Mesenchymal stem cell (in vitro differentiated cells and primary cell): Measurements from ENCODE around the gene TMEM108.

Source experiments
- DNase-seq: peaks from one replicate; pipeline ENCODE4 v3.0.0-alpha.2; 2013
- H2AFZ ChIP-seq: one replicate; pipeline ENCODE4 v1.6.1; 2013; ENCODE audit warnings: low read depth, mild to moderate bottlenecking, control low read depth, inconsistent platforms, low read length, moderate library complexity
- H2AK5ac ChIP-seq: 2 replicates; pipeline ENCODE4 v1.6.1; 2013; ENCODE audit warnings: low read length, moderate library complexity, mild to moderate bottlenecking, inconsistent platforms; ENCODE audit not compliant: severe bottlenecking
- H2BK120ac ChIP-seq: one replicate; pipeline ENCODE4 v1.6.1; 2013; ENCODE audit warnings: low read depth, mild to moderate bottlenecking, inconsistent platforms, low read length, moderate library complexity
- H2BK12ac ChIP-seq, 2 experiments: one replicate each; pipeline ENCODE4 v1.6.1; 2013; ENCODE audit warnings: inconsistent platforms in 2 of 2, low read length in 2 of 2, mild to moderate bottlenecking in 2 of 2, moderate library complexity in 2 of 2, control low read depth in 1 of 2
- H2BK15ac ChIP-seq: one replicate; pipeline ENCODE4 v1.6.1; 2013; ENCODE audit warnings: mild to moderate bottlenecking, low read depth, inconsistent platforms; ENCODE audit not compliant: poor library complexity, severe bottlenecking
- H2BK5ac ChIP-seq: 2 replicates; pipeline ENCODE4 v1.6.1; 2013; ENCODE audit warnings: low read depth, mild to moderate bottlenecking, low read length, control low read depth, inconsistent platforms; ENCODE audit not compliant: poor library complexity, severe bottlenecking
- H3K14ac ChIP-seq, 2 experiments: one replicate each; pipeline ENCODE4 v1.6.1; 2013; ENCODE audit warnings: inconsistent platforms in 2 of 2, low read length in 2 of 2, control low read depth in 1 of 2, mild to moderate bottlenecking in 1 of 2, moderate library complexity in 1 of 2
- H3K18ac ChIP-seq, 2 experiments: one replicate each; pipeline ENCODE4 v1.6.1; 2013; ENCODE audit warnings: inconsistent platforms in 2 of 2, low read length in 2 of 2, control low read depth in 1 of 2, low read depth in 1 of 2, mild to moderate bottlenecking in 1 of 2
- H3K23ac ChIP-seq, 2 experiments: one replicate each; pipeline ENCODE4 v1.6.1; 2013; ENCODE audit warnings: inconsistent platforms in 2 of 2, low read length in 2 of 2, mild to moderate bottlenecking in 2 of 2, moderate library complexity in 2 of 2, control low read depth in 1 of 2
- H3K27ac ChIP-seq: 2 replicates; pipeline ENCODE4 v1.5.1; 2013; ENCODE audit warnings: mild to moderate bottlenecking, moderate library complexity, low read length, control low read depth, inconsistent platforms; ENCODE audit not compliant: poor library complexity, severe bottlenecking
- H3K27me3 ChIP-seq, 2 experiments: 2 replicates each; pipeline versions ENCODE4 v1.6.1 to v1.7.0; 2013; ENCODE audit warnings: low read length in 2 of 2, mild to moderate bottlenecking in 2 of 2, moderate library complexity in 2 of 2, control low read depth in 1 of 2, inconsistent platforms in 1 of 2; ENCODE audit not compliant: control insufficient read depth in 1 of 2, insufficient read depth in 1 of 2
- H3K36me3 ChIP-seq, 2 experiments: 2 replicates each; pipeline versions ENCODE4 v1.6.1 to v1.7.0; 2013; ENCODE audit warnings: low read length in 2 of 2, control low read depth in 1 of 2, inconsistent platforms in 1 of 2, low read depth in 1 of 2, mild to moderate bottlenecking in 1 of 2; ENCODE audit not compliant: insufficient read depth in 2 of 2, control insufficient read depth in 1 of 2
- H3K4ac ChIP-seq, 2 experiments: one replicate each; pipeline ENCODE4 v1.6.1; 2013; ENCODE audit warnings: inconsistent platforms in 2 of 2, low read length in 2 of 2, mild to moderate bottlenecking in 2 of 2, moderate library complexity in 2 of 2, control low read depth in 1 of 2, low read depth in 1 of 2
- H3K4me1 ChIP-seq: 2 replicates; pipeline ENCODE4 v1.6.1; 2013; ENCODE audit warnings: low read depth, low read length, control low read depth; ENCODE audit not compliant: control insufficient read depth, insufficient read depth
- H3K4me2 ChIP-seq: 2 replicates; pipeline ENCODE4 v1.6.1; 2013; ENCODE audit warnings: low read length, mild to moderate bottlenecking, inconsistent platforms; ENCODE audit not compliant: poor library complexity, severe bottlenecking
- H3K4me3 ChIP-seq, 2 experiments: 2 replicates each; pipeline versions ENCODE4 v1.5.1 to v1.7.0; 2013; ENCODE audit warnings: low read length in 2 of 2, mild to moderate bottlenecking in 2 of 2, control low read depth in 1 of 2, low read depth in 1 of 2; ENCODE audit not compliant: insufficient read depth in 1 of 2
- H3K79me1 ChIP-seq: replicated peaks from 2 replicates; pipeline ENCODE4 v1.6.1; 2013; ENCODE audit warnings: mild to moderate bottlenecking, control low read depth, low read length, inconsistent platforms; ENCODE audit not compliant: poor library complexity, severe bottlenecking
- H3K9ac ChIP-seq: 2 replicates; pipeline ENCODE4 v1.7.0; 2013; ENCODE audit warnings: mild to moderate bottlenecking, low read length, moderate library complexity
- H3K9me3 ChIP-seq: 2 replicates; pipeline ENCODE4 v1.7.0; 2013; ENCODE audit warnings: mild to moderate bottlenecking, low read length; ENCODE audit not compliant: control insufficient read depth
- H4K8ac ChIP-seq: one replicate; pipeline ENCODE4 v1.6.1; 2013; ENCODE audit warnings: inconsistent platforms, mild to moderate bottlenecking, low read length, moderate library complexity
- H4K91ac ChIP-seq: one replicate; pipeline ENCODE4 v1.6.1; 2013; ENCODE audit warnings: mild to moderate bottlenecking, low read length, inconsistent platforms
- WGBS: methylation state at CpG from one replicate; pipeline ENCODE4 v1.1.7; 2013; ENCODE audit warnings: mixed read lengths; 5-methylcytosine and 5-hydroxymethylcytosine counted together

Gene TMEM108

GRCh38 chr3:133368371-133369067 lies 330.3 kb downstream of the TMEM108 start:
- H2BK5ac ChIP-seq: no peak overlapping the region
- H3K9ac ChIP-seq: no peak overlapping the region
- H3K9me3 ChIP-seq: no peaks in the 10 kb centered on the region
- H2AFZ ChIP-seq: no peak overlapping the region
- H3K4me3 ChIP-seq: no peak overlapping the region
- peaks cover 8 to 39% of the 10 kb centered on the region in 2 experiments for H3K27me3 ChIP-seq
- DNase-seq: no peak
- H3K79me1 ChIP-seq: no peaks in the 10 kb centered on the region
- H2BK12ac ChIP-seq: no peak overlapping the region
- H3K18ac ChIP-seq: no peak overlapping the region
- no peak overlapping the region for H3K4ac ChIP-seq
- H3K36me3 ChIP-seq: no peaks in the 10 kb centered on the region
- H3K14ac ChIP-seq: no peak overlapping the region
- H3K27ac ChIP-seq: no peak overlapping the region
- H3K4me1 ChIP-seq: no peaks in the 10 kb centered on the region
- WGBS: 83% methylated on average over 3 of the region's 4 CpGs
- no peak overlapping the region for H2BK120ac ChIP-seq
- no peak overlapping the region for H4K91ac ChIP-seq
- no peak overlapping the region for H2BK15ac ChIP-seq
- no peak overlapping the region for H3K4me2 ChIP-seq
- H4K8ac ChIP-seq: no peak overlapping the region
- H2AK5ac ChIP-seq: no peak overlapping the region
- no peak overlapping the region for H3K23ac ChIP-seq

- Histone ChIP-seq H3K27ac (no peak overlapping the region), H2BK15ac (no peak overlapping the region), H3K4me1 (no peaks in the 10 kb centered on the region), H3K18ac (no peak overlapping the region), H2AFZ (no peak overlapping the region), H3K9me3 (no peaks in the 10 kb centered on the region), H3K4me3 (no peak overlapping the region), H3K23ac (no peak overlapping the region), H3K14ac (no peak overlapping the region), H2AK5ac (no peak overlapping the region), H2BK5ac (no peak overlapping the region), H2BK120ac (no peak overlapping the region), H4K91ac (no peak overlapping the region), H2BK12ac (no peak overlapping the region), H3K79me1 (no peaks in the 10 kb centered on the region), H3K9ac (no peak overlapping the region), H3K36me3 (no peaks in the 10 kb centered on the region), H3K27me3 (peaks cover 8 to 39% of the 10 kb centered on the region in 2 experiments), H4K8ac (no peak overlapping the region), H3K4ac (no peak overlapping the region), H3K4me2 (no peak overlapping the region)
- no peak for DNase-seq
- 90% methylated on average over 9 of the region's 9 CpGs for WGBS
These were observed 330.9 kb downstream of the TMEM108 start for GRCh38 chr3:133369068-133369440.

GRCh38 chr3:133371181-133371580 lies 333.0 kb downstream of the TMEM108 start:
- Histone ChIP-seq H3K23ac (no peak overlapping the region), H3K9me3 (no peaks in the 10 kb centered on the region), H3K18ac (no peak overlapping the region), H3K9ac (no peak overlapping the region), H2BK12ac (no peak overlapping the region), H3K36me3 (no peaks in the 10 kb centered on the region), H3K27ac (no peak overlapping the region), H2AK5ac (no peak overlapping the region), H3K4me1 (no peaks in the 10 kb centered on the region), H3K27me3 (peaks cover 8 to 27% of the 10 kb centered on the region in 2 experiments), H2BK15ac (no peak overlapping the region), H2BK5ac (no peak overlapping the region), H4K91ac (no peak overlapping the region), H4K8ac (no peak overlapping the region), H3K14ac (no peak overlapping the region), H3K4me3 (no peak overlapping the region), H3K4ac (no peak overlapping the region), H3K79me1 (no peaks in the 10 kb centered on the region), H3K4me2 (no peak overlapping the region), H2AFZ (no peak overlapping the region), H2BK120ac (no peak overlapping the region)
- WGBS: 90% methylated on average over 2 of the region's 2 CpGs
- DNase-seq: no peak

GRCh38 chr3:133371676-133372075 lies 333.5 kb downstream of the TMEM108 start:
- Histone ChIP-seq H2BK12ac (no peak overlapping the region), H2AFZ (no peak overlapping the region), H3K9me3 (no peaks in the 10 kb centered on the region), H3K27me3 (peaks cover 8 to 30% of the 10 kb centered on the region in 2 experiments), H2BK5ac (no peak overlapping the region), H3K4me1 (no peaks in the 10 kb centered on the region), H4K8ac (no peak overlapping the region), H3K4me2 (no peak overlapping the region), H3K36me3 (no peaks in the 10 kb centered on the region), H2BK15ac (no peak overlapping the region), H3K18ac (no peak overlapping the region), H2BK120ac (no peak overlapping the region), H4K91ac (no peak overlapping the region), H3K27ac (no peak overlapping the region), H3K14ac (no peak overlapping the region), H3K23ac (no peak overlapping the region), H3K79me1 (no peaks in the 10 kb centered on the region), H3K9ac (no peak overlapping the region), H3K4me3 (no peak overlapping the region), H2AK5ac (no peak overlapping the region), H3K4ac (no peak overlapping the region)
- 100% methylated on average over 1 of the region's 1 CpG for WGBS
- no peak for DNase-seq
